22Rv1 (cell line): ENCODE measurements around the gene DDN.

Experiments
- H3K27ac ChIP-seq: fragments of 450-650 bp; 2 replicates; pipeline ENCODE4 v1.5.1; 2017
- ZFX ChIP-seq: fragments of 450-650 bp; IDR thresholded peaks from 2 replicates; pipeline ENCODE4 v1.6.1; 2017; ENCODE audit warnings: antibody characterized with exemption, borderline replicate concordance
- TF ChIP-seq, protein P1 (sequence below): fragments of 450-650 bp; IDR thresholded peaks from 2 replicates; pipeline ENCODE4 v1.5.1; 2017; ENCODE audit warnings: mild to moderate bottlenecking

DDN gene

GRCh38 chr12:48961331-48961730, 37.8 kb downstream of the DDN start:
- TF ChIP-seq, protein P1, sequence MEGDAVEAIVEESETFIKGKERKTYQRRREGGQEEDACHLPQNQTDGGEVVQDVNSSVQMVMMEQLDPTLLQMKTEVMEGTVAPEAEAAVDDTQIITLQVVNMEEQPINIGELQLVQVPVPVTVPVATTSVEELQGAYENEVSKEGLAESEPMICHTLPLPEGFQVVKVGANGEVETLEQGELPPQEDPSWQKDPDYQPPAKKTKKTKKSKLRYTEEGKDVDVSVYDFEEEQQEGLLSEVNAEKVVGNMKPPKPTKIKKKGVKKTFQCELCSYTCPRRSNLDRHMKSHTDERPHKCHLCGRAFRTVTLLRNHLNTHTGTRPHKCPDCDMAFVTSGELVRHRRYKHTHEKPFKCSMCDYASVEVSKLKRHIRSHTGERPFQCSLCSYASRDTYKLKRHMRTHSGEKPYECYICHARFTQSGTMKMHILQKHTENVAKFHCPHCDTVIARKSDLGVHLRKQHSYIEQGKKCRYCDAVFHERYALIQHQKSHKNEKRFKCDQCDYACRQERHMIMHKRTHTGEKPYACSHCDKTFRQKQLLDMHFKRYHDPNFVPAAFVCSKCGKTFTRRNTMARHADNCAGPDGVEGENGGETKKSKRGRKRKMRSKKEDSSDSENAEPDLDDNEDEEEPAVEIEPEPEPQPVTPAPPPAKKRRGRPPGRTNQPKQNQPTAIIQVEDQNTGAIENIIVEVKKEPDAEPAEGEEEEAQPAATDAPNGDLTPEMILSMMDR = no peak
- TF ChIP-seq ZFX = no peak
- no peak overlapping the region for H3K27ac ChIP-seq

DNA sequence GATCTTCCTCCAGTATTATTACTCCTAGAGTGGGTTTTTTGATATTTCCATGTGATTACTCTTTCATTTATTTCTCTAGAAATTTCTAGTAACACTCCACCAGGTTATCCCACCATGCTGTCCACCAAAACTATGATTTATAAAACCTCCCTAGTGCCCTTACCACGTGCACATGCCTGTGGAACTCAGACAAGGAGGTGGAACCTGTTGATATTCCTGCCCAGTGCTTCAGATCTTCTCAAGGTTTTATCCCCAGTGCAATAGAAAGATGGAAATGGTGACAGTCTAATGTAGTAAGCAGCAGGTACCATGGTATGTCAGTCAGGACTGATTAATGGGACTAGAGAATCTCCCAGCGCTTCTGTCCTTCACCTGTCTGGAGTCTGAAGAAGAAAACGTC, 38.3 kb downstream of the DDN start:
- no peak overlapping the region for H3K27ac ChIP-seq
- TF ChIP-seq, protein P1 = no peak
- TF ChIP-seq ZFX = no peak

DNA sequence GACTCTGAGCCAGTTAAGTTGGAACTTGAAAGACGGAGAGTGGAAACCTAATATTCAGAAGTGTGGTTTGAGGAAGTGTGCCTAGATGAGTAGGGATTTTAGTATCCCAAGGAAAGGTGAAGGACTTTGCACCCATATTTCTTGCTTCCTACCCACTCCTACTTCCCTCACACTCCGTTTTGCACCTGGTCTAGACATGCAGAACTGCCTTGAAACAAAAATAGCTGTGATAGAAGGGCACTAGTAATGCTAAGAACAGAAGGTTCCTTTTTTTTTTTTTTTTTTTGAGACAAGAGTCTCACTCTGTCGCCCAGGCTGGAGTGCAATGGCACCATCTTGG, 41.2 kb downstream of the DDN start:
- H3K27ac ChIP-seq = peak overlapping the region; percentile 85
- TF ChIP-seq, protein P1 = no peak
- TF ChIP-seq ZFX = no peak

- TF ChIP-seq ZFX = no peak
- TF ChIP-seq, protein P1 = 0 out of 2 replicates have a peak, but pooled peaks have one; percentile 9
- peak within 1 kb of the TSS; percentile 85 for H3K27ac ChIP-seq
These were observed 41.8 kb downstream of the DDN start, which contains the start of gene ARF3 for GRCh38 chr12:48957141-48958048. Gene ARF3, minus strand, starts transcription at chr12:48957487. Its CDS starts 16,392 bp downstream, at chr12:48941095.

DNA sequence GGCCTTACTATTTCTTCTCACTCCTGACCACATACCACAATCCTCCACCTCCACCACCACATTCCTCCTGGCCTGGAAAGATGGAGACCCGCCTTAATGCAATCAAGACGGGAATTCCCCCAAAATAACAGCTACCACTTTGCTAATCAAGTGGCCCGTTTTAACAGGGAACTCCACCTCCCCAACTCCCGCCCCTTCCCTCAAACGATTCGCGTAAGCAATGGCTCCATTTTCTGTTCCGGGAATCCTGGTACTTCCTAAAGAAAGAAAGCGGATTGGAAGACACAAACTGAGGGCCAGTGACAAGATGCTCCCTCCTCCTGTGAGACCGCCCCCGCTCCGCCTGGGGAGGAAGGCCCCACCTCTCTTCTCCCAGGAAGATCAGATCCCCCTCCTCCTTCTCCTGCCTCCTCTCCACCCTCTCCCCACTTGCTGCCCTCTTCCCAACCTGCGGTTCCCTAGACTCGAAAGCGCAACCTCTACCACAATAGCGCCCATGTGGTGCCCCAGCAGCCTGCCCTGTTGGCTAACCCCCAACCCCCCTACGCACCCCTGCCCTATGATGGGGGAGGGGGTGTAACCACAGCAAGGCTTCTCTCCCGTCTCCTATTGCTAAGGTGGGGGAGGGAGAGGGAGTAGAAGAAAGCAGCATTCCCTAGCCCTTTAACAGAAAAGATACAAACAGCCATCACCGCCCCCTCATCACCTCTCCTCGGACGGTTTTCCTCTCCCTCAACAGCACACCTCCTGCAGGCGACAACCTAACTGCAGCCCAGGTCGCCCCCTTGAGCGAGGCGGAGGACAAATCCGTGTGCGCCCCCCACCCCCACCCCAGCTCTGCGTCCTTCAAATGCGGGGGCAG, 42.7 kb downstream of the DDN start:
- H3K27ac ChIP-seq = peak overlapping the region; percentile 85
- TF ChIP-seq ZFX = no peak
- TF ChIP-seq, protein P1 = peak; percentile 33; the same call in 1 of the 2 replicates

DNA sequence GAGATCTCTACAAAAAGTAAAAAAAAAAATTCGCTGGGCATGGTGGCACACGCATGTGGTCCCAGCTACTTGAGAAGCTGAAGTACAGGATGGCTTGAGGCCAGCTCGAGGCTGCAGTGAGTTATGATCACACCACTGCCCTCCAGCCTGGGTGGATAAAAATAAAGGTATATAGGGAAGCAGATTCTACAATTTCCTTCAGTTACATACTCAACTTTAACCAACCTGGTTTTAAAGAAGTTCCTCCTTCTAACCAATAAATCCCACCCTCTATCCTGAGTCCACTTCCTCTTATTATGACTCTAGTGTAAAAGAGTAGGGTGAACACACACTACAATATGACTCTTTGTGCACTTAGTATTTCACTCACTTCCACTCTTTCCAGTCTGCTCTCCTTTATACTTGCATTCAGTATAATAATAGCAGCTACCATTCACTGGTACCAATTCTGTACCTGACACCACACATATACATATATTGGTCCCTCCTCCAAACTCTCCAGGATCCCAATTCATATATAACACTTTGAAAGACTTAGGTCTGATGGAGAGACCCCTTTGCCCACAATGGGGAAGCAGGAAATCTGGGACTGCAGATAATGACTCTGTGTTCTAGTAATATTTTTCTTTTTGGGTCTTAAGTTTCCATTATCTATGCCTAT, 44.2 kb downstream of the DDN start:
- no peak for TF ChIP-seq ZFX
- TF ChIP-seq, protein P1 = no peak
- H3K27ac ChIP-seq = no peak overlapping the region
